GM23248 (cell line): ENCODE measurements around the gene KATNA1. TPM values are rescaled to one million over a fixed set of nuclear protein-coding genes. Genes with fewer than 3 reads are reported as not detected.
"Not testable (repeated sequence)": the region's sequence is repeated elsewhere in the genome, so short reads cannot be mapped to it uniquely, and the experiment has no call there.

Experiments
- DNase-seq: peaks from one replicate; pipeline ENCODE4 v3.0.0-alpha.2; 2015
- H2AFZ ChIP-seq: fragments of 200-600 bp; sonication (generic); 2 replicates; pipeline ENCODE4 v1.6.1; 2016; ENCODE audit warnings: antibody characterized with exemption
- H3F3A ChIP-seq: fragments of 200-600 bp; sonication (generic); 2 replicates; pipeline ENCODE4 v1.6.1; 2016; ENCODE audit warnings: mild to moderate bottlenecking, antibody characterized with exemption, mixed run types; ENCODE audit not compliant: insufficient read depth
- H3K27ac ChIP-seq: fragments of 200-600 bp; sonication (generic); 2 replicates; pipeline ENCODE4 v1.5.1; 2016; ENCODE audit warnings: mild to moderate bottlenecking
- H3K27me3 ChIP-seq: fragments of 200-600 bp; sonication (generic); replicated peaks from 2 replicates; pipeline ENCODE4 v1.6.1; 2016; ENCODE audit warnings: mild to moderate bottlenecking; ENCODE audit not compliant: insufficient read depth
- H3K36me3 ChIP-seq: fragments of 200-600 bp; sonication (generic); 2 replicates; pipeline ENCODE4 v1.6.1; 2016; ENCODE audit warnings: low read depth, mild to moderate bottlenecking
- H3K4me1 ChIP-seq: fragments of 200-600 bp; sonication (generic); 2 replicates; pipeline ENCODE4 v1.6.1; 2016; ENCODE audit warnings: mild to moderate bottlenecking; ENCODE audit not compliant: insufficient read depth
- H3K4me2 ChIP-seq: fragments of 200-600 bp; sonication (generic); one replicate; pipeline ENCODE4 v1.6.1; 2016; ENCODE audit warnings: mild to moderate bottlenecking; ENCODE audit not compliant: unreplicated experiment
- H3K4me3 ChIP-seq: fragments of 200-600 bp; sonication (generic); 2 replicates; pipeline ENCODE4 v1.5.1; 2016; ENCODE audit warnings: mild to moderate bottlenecking
- H3K79me2 ChIP-seq: fragments of 200-600 bp; sonication (generic); 2 replicates; pipeline ENCODE4 v1.6.1; 2016; ENCODE audit warnings: mild to moderate bottlenecking; ENCODE audit not compliant: insufficient read depth
- H3K9ac ChIP-seq: fragments of 200-600 bp; sonication (generic); 2 replicates; pipeline ENCODE4 v1.6.1; 2016; ENCODE audit warnings: mild to moderate bottlenecking
- H3K9me2 ChIP-seq: fragments of 200-600 bp; sonication (generic); 2 replicates; pipeline ENCODE4 v1.6.1; 2016; ENCODE audit warnings: mixed run types, mild to moderate bottlenecking, moderate library complexity; ENCODE audit not compliant: insufficient read depth
- H3K9me3 ChIP-seq: fragments of 200-600 bp; sonication (generic); one replicate; pipeline ENCODE4 v1.6.1; 2017; ENCODE audit warnings: low read depth
- H4K20me1 ChIP-seq: fragments of 200-600 bp; sonication (generic); 2 replicates; pipeline ENCODE4 v1.6.0; 2016; ENCODE audit not compliant: insufficient read depth
- EZH2 ChIP-seq: fragments of 200-600 bp; sonication (generic); IDR thresholded peaks from 2 replicates; pipeline ENCODE4 v1.6.1; 2018; ENCODE audit warnings: antibody characterized with exemption, mild to moderate bottlenecking; ENCODE audit not compliant: insufficient read depth, poor library complexity, severe bottlenecking
- EZH2phosphoT487 ChIP-seq: fragments of 200-600 bp; sonication (generic); IDR thresholded peaks from 2 replicates; pipeline ENCODE4 v1.6.1; 2018; ENCODE audit warnings: antibody characterized with exemption, moderate library complexity, mild to moderate bottlenecking, low read depth; ENCODE audit not compliant: insufficient read depth
- WGBS, 2 experiments: methylation state at CpG; one replicate each; pipeline ENCODE4 v1.1.6; 2015 to 2017; ENCODE audit warnings: low lambda C conversion rate in 2 of 2, low coverage in 1 of 2; ENCODE audit errors: missing lambda C conversion rate in 2 of 2; 5-methylcytosine and 5-hydroxymethylcytosine counted together
- in situ Hi-C: fragments of 300-500 bp; cut with MboI; formaldehyde crosslinking; loops from 2 replicates; pipeline ENCODE4 v1.15.0; 2020
- polyA plus RNA-seq: library from polyadenylated mRNA; unstranded; fragments of >200 nt; fragmentation: Nextera tagmentation; extraction: Ambion mirVana; gene quantifications from 2 replicates; pipeline ENCODE4 v1.2.1, GENCODE V29; 2016
- total RNA-seq: library from RNA; depleted of rRNA; stranded (reverse); fragments of >200 nt; shearing (Covaris generic); gene quantifications from 2 replicates; pipeline ENCODE4 v1.2.3, GENCODE V29; 2014

The KATNA1 gene
- total and polyA plus RNA-seq, 2 experiments from 2014 or later, result 27.1 to 30.9 TPM

- H3K9me2 ChIP-seq, result no peaks in the 10 kb centered on the region
- no peak for DNase-seq
- peaks cover 100% of the 10 kb centered on the region for H3K79me2 ChIP-seq
- H3K36me3 ChIP-seq, result peaks cover 31% of the 10 kb centered on the region
- H3K4me3 ChIP-seq, result no peak overlapping the region
- H3K4me2 ChIP-seq, result no peak overlapping the region
- in situ Hi-C loops, result no loop called here
- H3K9me3 ChIP-seq, result no peaks in the 10 kb centered on the region
- H3K4me1 ChIP-seq, result no peaks in the 10 kb centered on the region
- H3K9ac ChIP-seq, result no peak overlapping the region
- no peaks in the 10 kb centered on the region; the same call in 1 of the 2 replicates for H4K20me1 ChIP-seq
- TF ChIP-seq EZH2phosphoT487, result no peak
- no peak for TF ChIP-seq EZH2
- no peaks in the 10 kb centered on the region for H3F3A ChIP-seq
- no peak overlapping the region for H3K27ac ChIP-seq
- no peaks in the 10 kb centered on the region for H3K27me3 ChIP-seq
- WGBS, 2 experiments, result 93 to 98% methylated on average over 2 of the region's 2 CpGs
- no peak overlapping the region for H2AFZ ChIP-seq
Observed at GRCh38 chr6:149691201-149691600, 42.7 kb upstream of the KATNA1 start.

GRCh38 chr6:149686230-149686629 is 37.7 kb upstream of the KATNA1 start:
- TF ChIP-seq EZH2phosphoT487 (no peak), EZH2 (no peak)
- 92 to 93% methylated on average over 7 of the region's 7 CpGs for WGBS, 2 experiments
- in situ Hi-C loops, result no loop called here
- Histone ChIP-seq H3K9me3 (no peaks in the 10 kb centered on the region), H3K36me3 (peaks cover 20% of the 10 kb centered on the region), H3K4me3 (no peak overlapping the region), H3K27me3 (no peaks in the 10 kb centered on the region), H3K27ac (no peak overlapping the region), H3K79me2 (peaks cover 86% of the 10 kb centered on the region), H3K4me1 (no peaks in the 10 kb centered on the region), H3K9me2 (no peaks in the 10 kb centered on the region), H3K4me2 (no peak overlapping the region), H2AFZ (no peak overlapping the region), H3F3A (no peaks in the 10 kb centered on the region), H3K9ac (no peak overlapping the region), H4K20me1 (no peaks in the 10 kb centered on the region)
- no peak for DNase-seq

GRCh38 chr6:149683256-149683859 is 34.8 kb upstream of the KATNA1 start:
- Histone ChIP-seq H3K36me3 (peaks cover 29% of the 10 kb centered on the region), H3K27ac (0 out of 2 replicates have a peak overlapping the region, but pooled peaks have one; percentile 36), H3K4me3 (no peak overlapping the region), H3K27me3 (no peaks in the 10 kb centered on the region), H4K20me1 (no peaks in the 10 kb centered on the region), H3K79me2 (peaks cover 75% of the 10 kb centered on the region), H3K4me1 (no peaks in the 10 kb centered on the region), H3K9me3 (no peaks in the 10 kb centered on the region), H2AFZ (no peak overlapping the region), H3K9me2 (no peaks in the 10 kb centered on the region), H3K9ac (no peak overlapping the region), H3F3A (no peaks in the 10 kb centered on the region), H3K4me2 (no peak overlapping the region)
- in situ Hi-C loops, result no loop called here
- TF ChIP-seq EZH2 (no peak), EZH2phosphoT487 (no peak)
- DNase-seq, result peak; percentile 38
- 84 to 87% methylated on average over 4 of the region's 4 CpGs for WGBS, 2 experiments

GRCh38 chr6:149681845-149682244 is 33.3 kb upstream of the KATNA1 start:
- peaks cover 70% of the 10 kb centered on the region for H3K79me2 ChIP-seq
- H3F3A ChIP-seq, H3K27ac ChIP-seq, H3K4me2 ChIP-seq, H3K4me1 ChIP-seq, DNase-seq, H3K9me3 ChIP-seq, H3K27me3 ChIP-seq, in situ Hi-C loops, H3K9me2 ChIP-seq, H4K20me1 ChIP-seq, H3K4me3 ChIP-seq, H3K9ac ChIP-seq, H2AFZ ChIP-seq: not testable (repeated sequence)
- 97% methylated on average over 14 of the region's 14 CpGs for WGBS, 2 experiments
- H3K36me3 ChIP-seq, result peaks cover 39% of the 10 kb centered on the region

GRCh38 chr6:149681209-149681608 is 32.7 kb upstream of the KATNA1 start:
- Histone ChIP-seq H3K36me3 (peaks cover 44% of the 10 kb centered on the region), H3K4me2 (no peak overlapping the region), H3K9me3 (no peaks in the 10 kb centered on the region), H4K20me1 (no peaks in the 10 kb centered on the region), H2AFZ (no peak overlapping the region), H3K4me3 (no peak overlapping the region), H3K27me3 (no peaks in the 10 kb centered on the region), H3K27ac (no peak overlapping the region), H3K9ac (no peak overlapping the region), H3K4me1 (no peaks in the 10 kb centered on the region), H3F3A (no peaks in the 10 kb centered on the region), H3K79me2 (peaks cover 67% of the 10 kb centered on the region), H3K9me2 (no peaks in the 10 kb centered on the region)
- TF ChIP-seq EZH2 (no peak), EZH2phosphoT487 (no peak)
- DNase-seq, result no peak
- in situ Hi-C loops, result no loop called here
